K562 (cell line): Measurements from ENCODE around the gene FANCG. TPM values are rescaled to one million over a fixed set of nuclear protein-coding genes. Genes with fewer than 3 reads are reported as not detected.

Source experiments
- ATAC-seq: fragments of 200-7000 bp; cut with Tn5 transposase; 3 replicates; pipeline ENCODE4 v1.9.1; 2020; ENCODE audit warnings: moderate library complexity
- BruUV-seq: library from RNA; stranded (reverse); fragments of 400-500 nt; replicated peaks from 2 replicates; lab custom pipeline; 2021; lab: Mats Ljungman, UMichigan
- CTCF ChIA-PET: fragments of 300-600 bp; formaldehyde crosslinking; extraction: SDS; loops from one replicate; lab custom pipeline; 2021; ENCODE audit warnings: low intra/inter-chr PET ratio; lab: Yijun Ruan, JAX
- POLR2A ChIA-PET: fragments of 300-600, 350-650 bp; sonication (Branson Sonifier 250); formaldehyde crosslinking; extraction: SDS; loops from one replicate; lab custom pipeline; 2021; ENCODE audit warnings: antibody characterized with exemption, inconsistent platforms; lab: Yijun Ruan, JAX
- DNase-seq, 4 experiments: peaks; one replicate each; pipeline versions ENCODE4 v3.0.0 to v3.0.0-alpha.2; 2011 to 2018; ENCODE audit warnings: low spot score in 3 of 4, mixed read lengths in 3 of 4; ENCODE audit errors: extremely low read depth in 1 of 4
- FAIRE-seq: peaks from 2 replicates; lab custom pipeline; 2011; peaks lifted over from hg19 to GRCh38; lab: Jason Lieb, UNC
- H2AFZ ChIP-seq: 2 replicates; pipeline ENCODE4 v1.6.0; 2011; ENCODE audit warnings: low read depth, low read length, control low read depth, inconsistent platforms
- H3K27ac ChIP-seq: fragments of 200-600 bp; 3 replicates; pipeline ENCODE4 v1.8.0; 2011; ENCODE audit warnings: low read depth, mild to moderate bottlenecking, control low read depth, inconsistent platforms, low read length, moderate library complexity, mixed read lengths; ENCODE audit errors: extremely low read depth
- H3K27me3 ChIP-seq, 2 experiments: fragments of 300-600 bp in 1 of 2; 2 replicates in 1 of 2; 3 replicates in 1 of 2; pipeline versions ENCODE4 v1.6.0 to v1.8.0; 2011; ENCODE audit warnings: inconsistent platforms in 2 of 2, low read length in 2 of 2, mild to moderate bottlenecking in 1 of 2, mixed read lengths in 1 of 2, moderate library complexity in 1 of 2; ENCODE audit not compliant: control insufficient read depth in 2 of 2, insufficient read depth in 2 of 2
- H3K36me3 ChIP-seq: fragments of 300-600 bp; 3 replicates; pipeline ENCODE4 v1.8.0; 2011; ENCODE audit warnings: mild to moderate bottlenecking, low read length, inconsistent platforms; ENCODE audit not compliant: control insufficient read depth, insufficient read depth
- H3K4me1 ChIP-seq, 2 experiments: fragments of 200-600 bp in 1 of 2; replicated peaks in 1 of 2; 2 replicates in 1 of 2; 3 replicates in 1 of 2; pipeline versions ENCODE4 v1.5.1 to v1.8.0; 2011; ENCODE audit warnings: inconsistent platforms in 2 of 2, low read length in 2 of 2, mild to moderate bottlenecking in 1 of 2, mixed read lengths in 1 of 2, moderate library complexity in 1 of 2; ENCODE audit not compliant: control insufficient read depth in 2 of 2, insufficient read depth in 2 of 2
- H3K4me2 ChIP-seq: 2 replicates; pipeline ENCODE4 v1.6.1; 2011; ENCODE audit warnings: low read length, control low read depth, inconsistent platforms, mixed read lengths; ENCODE audit not compliant: insufficient read depth
- H3K4me3 ChIP-seq: fragments of 200-600 bp; sonication (generic), shearing (Covaris generic); 2 replicates; pipeline ENCODE4 v1.5.1; 2016; ENCODE audit warnings: control low read depth, inconsistent platforms
- H3K79me2 ChIP-seq: fragments of 200-600 bp; 3 replicates; pipeline ENCODE4 v1.8.0; 2011; ENCODE audit warnings: low read length, inconsistent platforms; ENCODE audit not compliant: control insufficient read depth, insufficient read depth
- H3K9ac ChIP-seq, 2 experiments: 2 replicates each; pipeline versions ENCODE4 v1.6.0 to v1.6.1; 2011; ENCODE audit warnings: low read depth in 2 of 2, low read length in 2 of 2, control low read depth in 1 of 2, inconsistent platforms in 1 of 2, mild to moderate bottlenecking in 1 of 2, mixed read lengths in 1 of 2; ENCODE audit not compliant: insufficient read depth in 1 of 2
- H3K9me1 ChIP-seq: one replicate; pipeline ENCODE4 v1.6.0; 2011; ENCODE audit warnings: inconsistent platforms, mild to moderate bottlenecking, low read length, moderate library complexity; ENCODE audit not compliant: control insufficient read depth, insufficient read depth
- H3K9me3 ChIP-seq: replicated peaks from 2 replicates; pipeline ENCODE4 v1.5.1; 2011; ENCODE audit warnings: low read depth, low read length, inconsistent platforms; ENCODE audit not compliant: control insufficient read depth, insufficient read depth
- H4K20me1 ChIP-seq: replicated peaks from 2 replicates; pipeline ENCODE4 v1.6.1; 2011; ENCODE audit warnings: low read length, inconsistent platforms, mixed read lengths; ENCODE audit not compliant: control insufficient read depth, insufficient read depth
- ATF7 ChIP-seq: fragments of 450-650 bp; IDR thresholded peaks from 2 replicates; pipeline ENCODE4 v1.7.1; 2014; ENCODE audit warnings: mild to moderate bottlenecking, moderate library complexity
- CBFA2T2 ChIP-seq: fragments of 450-650 bp; conservative IDR thresholded peaks from 2 replicates; pipeline ENCODE4 v1.6.1; 2017; ENCODE audit warnings: mild to moderate bottlenecking
- CBX1 ChIP-seq: sonication (generic); IDR thresholded peaks from 2 replicates; pipeline ENCODE4 v1.6.1; 2016; ENCODE audit warnings: antibody characterized with exemption, low read depth, mild to moderate bottlenecking
- CEBPB ChIP-seq: fragments of 450-650 bp; IDR thresholded peaks from 2 replicates; pipeline ENCODE4 v1.6.1; 2016; ENCODE audit warnings: missing genetic modification characterization, missing compliant biosample characterization
- CEBPG ChIP-seq, 3 experiments: fragments of 200-800 bp in 1 of 3; sonication (Bioruptor generic) in 1 of 3; sonication (generic) in 1 of 3; formaldehyde crosslinking in 1 of 3; IDR thresholded peaks in 2 of 3; conservative IDR thresholded peaks in 1 of 3; 2 replicates each; pipeline versions ENCODE4 v1.6.1 to v1.8.0; 2016 to 2022; ENCODE audit warnings: missing compliant biosample characterization in 2 of 3, missing genetic modification characterization in 2 of 3, mild to moderate bottlenecking in 1 of 3, missing genetic modification reagents in 1 of 3
- JUND ChIP-seq, 2 experiments: IDR thresholded peaks; 2 replicates in 1 of 2; 3 replicates in 1 of 2; pipeline ENCODE4 v1.6.1; 2011; ENCODE audit warnings: borderline replicate concordance in 2 of 2, low read depth in 2 of 2, low read length in 2 of 2, improper control_type of control experiment in 1 of 2, missing biosample characterization in 1 of 2, missing genetic modification characterization in 1 of 2, missing genetic modification reagents in 1 of 2
- PHF8 ChIP-seq: fragments of 200-600 bp; sonication (generic); IDR thresholded peaks from 2 replicates; pipeline ENCODE4 v1.6.1; 2012; ENCODE audit warnings: mixed run types, mild to moderate bottlenecking, inconsistent platforms, low read length, moderate library complexity, borderline replicate concordance
- RBM34 ChIP-seq: fragments of 200-400 bp; formaldehyde crosslinking; IDR thresholded peaks from 2 replicates; pipeline ENCODE4 v1.6.1; 2018; ENCODE audit warnings: low read length, borderline replicate concordance; ENCODE audit not compliant: insufficient read depth
- SREBF1 ChIP-seq: fragments of 150-350 bp; IDR thresholded peaks from 2 replicates; pipeline ENCODE4 v1.6.1; 2014; ENCODE audit warnings: antibody characterized with exemption, low read depth, low read length, borderline replicate concordance
- TAF7 ChIP-seq: fragments of 450-650 bp; IDR thresholded peaks from 2 replicates; pipeline ENCODE4 v1.6.1; 2016; ENCODE audit warnings: missing genetic modification characterization, missing compliant biosample characterization
- TAF9B ChIP-seq: fragments of 450-650 bp; IDR thresholded peaks from 2 replicates; pipeline ENCODE4 v1.6.1; 2018; ENCODE audit warnings: mild to moderate bottlenecking; ENCODE audit not compliant: partially characterized antibody
- TCF7 ChIP-seq: sonication (generic); IDR thresholded peaks from 2 replicates; pipeline ENCODE4 v1.6.1; 2016; ENCODE audit warnings: antibody characterized with exemption, borderline replicate concordance
- TOE1 ChIP-seq, 2 experiments: fragments of 450-650 bp in 1 of 2; sonication (generic) in 1 of 2; formaldehyde crosslinking in 1 of 2; IDR thresholded peaks; 2 replicates each; pipeline versions ENCODE4 v1.7.1 to v1.8.0; 2016 to 2022; ENCODE audit warnings: borderline replicate concordance in 2 of 2, mild to moderate bottlenecking in 2 of 2, antibody characterized with exemption in 1 of 2, inconsistent platforms in 1 of 2, low read depth in 1 of 2, missing genetic modification reagents in 1 of 2, moderate library complexity in 1 of 2
- ZEB2 ChIP-seq: fragments of 450-650 bp; IDR thresholded peaks from 2 replicates; pipeline ENCODE4 v1.6.1; 2016
- WGBS: fragments of 100-300 bp; shearing (Covaris generic); methylation state at CpG from one replicate; pipeline ENCODE4 v1.1.6; 2016; ENCODE audit warnings: low coverage, mixed read lengths; ENCODE audit not compliant: insufficient coverage; ENCODE audit errors: missing lambda C conversion rate; 5-methylcytosine and 5-hydroxymethylcytosine counted together
- in situ Hi-C: fragments of 300-500 bp; cut with MboI; formaldehyde crosslinking; loops from 4 replicates; pipeline ENCODE4 v1.15.0; 2018; ENCODE audit warnings: inconsistent platforms, mixed read lengths
- intact Hi-C: fragments of 100-400 bp; cut with micrococcal nuclease; formaldehyde crosslinking; loops from 2 replicates; pipeline ENCODE4 v1.14.2; 2022
- polyA plus RNA-seq, 8 experiments: library from polyadenylated mRNA; depleted of rRNA in 4 of 8; stranded (reverse) in 5 of 8; unstranded in 3 of 8; fragments of >200 nt; fragmentation: Nextera tagmentation in 2 of 8; fragmentation: Illumina TruSeq in 1 of 8; extraction: Ambion mirVana in 2 of 8; extraction: Trizol in 1 of 8; gene quantifications; 2 replicates each; pipeline versions ENCODE4 v1.2.1 to v1.2.3, GENCODE V29; 2011 to 2014; ENCODE audit warnings: inconsistent platforms in 1 of 8, missing spikeins in 1 of 8
- total RNA-seq, 7 experiments: library from RNA; depleted of rRNA in 6 of 7; stranded (reverse); fragments of >200 nt in 6 of 7; fragmentation: Illumina TruSeq in 2 of 7; extraction: Trizol in 2 of 7; gene quantifications; 2 replicates each; pipeline versions ENCODE4 v1.2.1 to v1.2.3, GENCODE V29; 2011 to 2021; ENCODE audit warnings: low replicate concordance in 1 of 7
- TF ChIP-seq, protein P1 (sequence below), 2 experiments: fragments of 450-650 bp in 1 of 2; sonication (generic) in 1 of 2; formaldehyde crosslinking in 1 of 2; IDR thresholded peaks in 1 of 2; conservative IDR thresholded peaks in 1 of 2; 2 replicates each; pipeline versions ENCODE4 v1.6.1 to v1.8.1; 2016 to 2023; ENCODE audit warnings: mild to moderate bottlenecking in 2 of 2, moderate library complexity in 2 of 2, inconsistent platforms in 1 of 2, missing genetic modification reagents in 1 of 2

FANCG gene
- total and polyA plus RNA-seq, 9 of the 15 experiments (the other 6 are each of a cell fraction or from before 2014, with no cell fraction given) = 7.5 to 43.9 (median 31.0) TPM

GRCh38 chr9:35042081-35042604, 37.6 kb downstream of the FANCG start:
- DNase-seq (peak in 1 of 4 experiments; percentile 23), FAIRE-seq (no peak), ATAC-seq (peak; percentile 72)
- POLR2A ChIA-PET = interaction anchor here (0.9 to 3.1 kb wide), 5 partner anchors 9 to 50 kb away, joined by 3 to 14 read pairs (median 5); no protein-coding TSS in a partner anchor
- peaks cover 3 to 8% of the 10 kb centered on the region in 2 experiments; a peak in 3 of 5 replicates for H3K4me1 ChIP-seq
- H3K4me3 ChIP-seq = no peak overlapping the region
- no peak overlapping the region for H3K4me2 ChIP-seq
- no peaks in the 10 kb centered on the region for H4K20me1 ChIP-seq
- intact Hi-C loops (no loop called here), in situ Hi-C loops (loop anchor here (5.0 kb wide), 1 partner anchor 45 kb away; no protein-coding TSS in a partner anchor)
- no peak overlapping the region for H3K27ac ChIP-seq
- CTCF ChIA-PET = no interaction called here
- no peak overlapping the region for H2AFZ ChIP-seq
- H3K9me1 ChIP-seq = no peaks in the 10 kb centered on the region
- no TSS peak for BruUV-seq
- TF ChIP-seq TCF7 = no peak
- no peak for TF ChIP-seq CBX1
- TF ChIP-seq ZEB2 = no peak
- no peak for TF ChIP-seq TOE1 (IDR thresholded peaks at IDR 0.05; ENCODE audit: borderline replicate concordance)
- no peak for TF ChIP-seq TOE1 (CRISPR knock-in tag; IDR thresholded peaks at IDR 0.05; ENCODE audit: borderline replicate concordance, low read depth)
- TF ChIP-seq CEBPG (CRISPR knock-in tag; IDR thresholded peaks at IDR 0.05) = peak; percentile 66
- peak in 1 of 2 experiments; percentile 53; a peak in 2 of 4 replicates for TF ChIP-seq CEBPG (tag; conservative IDR thresholded peaks at IDR 0.05 in 1 of 2, IDR thresholded peaks at IDR 0.05 in 1 of 2)
- TF ChIP-seq, protein P1, sequence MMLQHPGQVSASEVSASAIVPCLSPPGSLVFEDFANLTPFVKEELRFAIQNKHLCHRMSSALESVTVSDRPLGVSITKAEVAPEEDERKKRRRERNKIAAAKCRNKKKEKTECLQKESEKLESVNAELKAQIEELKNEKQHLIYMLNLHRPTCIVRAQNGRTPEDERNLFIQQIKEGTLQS (IDR thresholded peaks at IDR 0.05) = peak; percentile 81
- TF ChIP-seq, protein P1 (CRISPR knock-in tag; conservative IDR thresholded peaks at IDR 0.05) = no peak
- TF ChIP-seq CEBPB (tag) = peak; percentile 65
- no peak for TF ChIP-seq SREBF1
- TF ChIP-seq JUND (IDR thresholded peaks at IDR 0.05; ENCODE audit: borderline replicate concordance, low read depth, low read length) = peak; percentile 40; the same call in 1 of the 2 replicates
- TF ChIP-seq JUND (tag; IDR thresholded peaks at IDR 0.05; ENCODE audit: borderline replicate concordance, low read depth, low read length) = peak; percentile 14; the same call in 1 of the 3 replicates
- no peak for TF ChIP-seq TAF7
- TF ChIP-seq TAF9B = no peak
- TF ChIP-seq ATF7 = peak; percentile 63
- TF ChIP-seq PHF8 = no peak
- no peak for TF ChIP-seq CBFA2T2
- no peak for TF ChIP-seq RBM34
- H3K9ac ChIP-seq = no peak overlapping the region
- 0 out of 3 replicates have a peak, but pooled peaks cover 2% of the 10 kb centered on the region for H3K36me3 ChIP-seq
- no peaks in the 10 kb centered on the region for H3K9me3 ChIP-seq
- 65% methylated on average over 3 of the region's 3 CpGs for WGBS
- H3K27me3 ChIP-seq = no peaks in the 10 kb centered on the region
- no peaks in the 10 kb centered on the region for H3K79me2 ChIP-seq
